Epidermal melanocyte (primary cell): ENCODE data around the gene LYPD6.
"Not testable (repeated sequence)": the region's sequence is repeated elsewhere in the genome, so short reads cannot be mapped to it uniquely, and the experiment has no call there.

Experiments used
- DNase-seq: peaks from one replicate; pipeline ENCODE4 v3.0.0; 2011; ENCODE audit warnings: low spot score; ENCODE audit not compliant: insufficient read length

LYPD6 gene

DNA sequence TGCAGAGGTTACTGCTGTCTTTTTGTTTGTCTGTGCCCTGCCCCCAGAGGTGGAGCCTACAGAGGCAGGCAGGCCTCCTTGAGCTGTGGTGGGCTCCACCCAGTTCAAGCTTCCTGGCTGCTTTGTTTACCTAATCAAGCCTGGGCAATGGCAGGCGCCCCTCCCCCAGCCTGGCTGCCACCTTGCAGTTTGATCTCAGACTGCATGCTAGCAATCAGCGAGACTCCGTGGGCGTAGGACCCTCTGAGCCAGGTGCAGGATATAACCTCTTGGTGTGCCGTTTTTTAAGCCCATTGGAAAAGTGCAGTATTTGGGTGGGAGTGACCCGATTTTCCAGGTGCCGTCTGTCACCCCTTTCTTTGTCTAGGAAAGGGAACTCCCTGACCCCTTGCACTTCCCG, 176.4 kb downstream of the LYPD6 start:
- DNase-seq = not testable (repeated sequence)

GRCh38 chr2:149507974-149508373, 177.6 kb downstream of the LYPD6 start:
- no peak for DNase-seq

DNA sequence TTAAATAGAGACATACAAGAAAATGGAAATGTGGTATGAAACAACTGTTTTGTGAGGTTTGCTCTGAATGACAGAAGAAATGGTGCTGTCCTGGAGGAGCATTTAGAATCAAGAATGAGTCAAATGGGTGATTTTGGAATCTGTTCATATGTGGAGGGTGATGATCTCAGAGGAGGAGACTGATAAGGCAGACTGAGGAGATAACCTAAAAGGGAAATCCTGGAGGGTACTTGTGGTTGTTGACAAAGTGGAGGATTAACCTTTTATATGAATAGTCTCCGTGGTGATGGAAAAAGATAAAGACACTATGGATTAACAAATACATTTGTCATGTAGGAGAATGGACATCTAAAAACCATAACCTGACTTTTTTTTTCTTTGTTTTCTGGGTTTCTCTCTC, 183.1 kb downstream of the LYPD6 start:
- DNase-seq = no peak
